NT2/D1 (cell line): ENCODE measurements around the gene ADAMTS19.

Experiments
- YY1 ChIP-seq: IDR thresholded peaks from 2 replicates; pipeline ENCODE4 v1.6.1; 2011; ENCODE audit not compliant: insufficient read length, insufficient read depth
- ZNF274 ChIP-seq: IDR thresholded peaks from 2 replicates; pipeline ENCODE4 v1.6.1; 2011; ENCODE audit warnings: mild to moderate bottlenecking, low read depth, low read length

DNA sequence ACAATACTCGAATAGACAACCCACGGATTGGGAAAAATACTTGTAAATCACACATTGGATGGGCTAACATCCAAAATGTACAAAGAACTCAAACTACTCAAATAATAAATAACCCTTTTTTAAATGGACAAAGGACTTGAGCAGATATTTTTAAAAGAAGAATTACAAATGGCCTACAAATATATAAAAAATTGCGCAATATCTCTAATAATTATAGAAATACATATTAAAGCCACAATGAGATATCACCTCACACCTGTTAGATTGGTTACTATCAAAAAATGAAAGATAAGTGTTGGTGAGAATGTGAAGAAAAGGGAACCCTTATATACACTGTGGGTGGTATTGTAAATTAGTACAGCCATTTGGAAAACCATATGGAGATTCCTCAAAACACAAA, 40.8 kb upstream of the ADAMTS19 start:
- TF ChIP-seq YY1 = no peak
- TF ChIP-seq ZNF274 = no peak
